H9 (cell line): ENCODE results near the gene LRRK2. TPM values are rescaled to one million over a fixed set of nuclear protein-coding genes. Genes with fewer than 3 reads are reported as not detected.

Source experiments
- DNase-seq: peaks from one replicate; pipeline ENCODE4 v3.0.0-alpha.2; 2017
- H2AFZ ChIP-seq: one replicate; pipeline ENCODE4 v1.6.1; 2013; ENCODE audit warnings: mild to moderate bottlenecking, low read length, control low read depth, moderate library complexity
- H2AK5ac ChIP-seq: 2 replicates; pipeline ENCODE4 v1.6.1; 2013; ENCODE audit warnings: low read length, control low read depth, mixed read lengths; ENCODE audit not compliant: insufficient read length
- H2BK120ac ChIP-seq: one replicate; pipeline ENCODE4 v1.6.1; 2013; ENCODE audit warnings: low read depth, mild to moderate bottlenecking, low read length, control low read depth, inconsistent platforms; ENCODE audit not compliant: poor library complexity, severe bottlenecking
- H2BK12ac ChIP-seq: 2 replicates; pipeline ENCODE4 v1.6.1; 2013; ENCODE audit warnings: low read length, control low read depth, mixed read lengths, low read depth; ENCODE audit not compliant: insufficient read length
- H2BK15ac ChIP-seq: 2 replicates; pipeline ENCODE4 v1.6.1; 2013; ENCODE audit warnings: low read depth, low read length, control low read depth
- H2BK20ac ChIP-seq: one replicate; pipeline ENCODE4 v1.6.1; 2013; ENCODE audit warnings: low read depth, mild to moderate bottlenecking, low read length, control low read depth, inconsistent platforms; ENCODE audit not compliant: poor library complexity, severe bottlenecking
- H2BK5ac ChIP-seq: 2 replicates; pipeline ENCODE4 v1.6.1; 2013; ENCODE audit warnings: low read length, control low read depth, mixed read lengths; ENCODE audit not compliant: insufficient read length
- H3K14ac ChIP-seq: 2 replicates; pipeline ENCODE4 v1.6.1; 2013; ENCODE audit warnings: low read length, control low read depth; ENCODE audit not compliant: insufficient read depth
- H3K18ac ChIP-seq: 2 replicates; pipeline ENCODE4 v1.6.1; 2013; ENCODE audit warnings: low read depth, mild to moderate bottlenecking, mixed read lengths, low read length, control low read depth; ENCODE audit not compliant: insufficient read length
- H3K23ac ChIP-seq: 2 replicates; pipeline ENCODE4 v1.6.1; 2013; ENCODE audit warnings: low read length, control low read depth, mixed read lengths, low read depth; ENCODE audit not compliant: insufficient read length
- H3K23me2 ChIP-seq: 2 replicates; pipeline ENCODE4 v1.6.1; 2013; ENCODE audit warnings: low read depth, mild to moderate bottlenecking, mixed read lengths, low read length, control low read depth; ENCODE audit not compliant: insufficient read length, poor library complexity, severe bottlenecking
- H3K27ac ChIP-seq: 2 replicates; pipeline ENCODE4 v1.5.1; 2013; ENCODE audit warnings: low read length, control low read depth, mixed read lengths, low read depth; ENCODE audit not compliant: insufficient read length
- H3K27me3 ChIP-seq: 2 replicates; pipeline ENCODE4 v1.6.1; 2013; ENCODE audit warnings: low read length, control low read depth, inconsistent platforms; ENCODE audit not compliant: insufficient read depth
- H3K4ac ChIP-seq: 2 replicates; pipeline ENCODE4 v1.6.1; 2013; ENCODE audit warnings: low read depth, mild to moderate bottlenecking, control low read depth, inconsistent platforms, low read length, moderate library complexity
- H3K4me1 ChIP-seq: 2 replicates; pipeline ENCODE4 v1.6.1; 2013; ENCODE audit warnings: low read length, control low read depth, inconsistent platforms; ENCODE audit not compliant: insufficient read depth
- H3K4me2 ChIP-seq: 2 replicates; pipeline ENCODE4 v1.6.1; 2013; ENCODE audit warnings: low read length, control low read depth, mixed read lengths; ENCODE audit not compliant: insufficient read length, insufficient read depth
- H3K56ac ChIP-seq: 2 replicates; pipeline ENCODE4 v1.6.1; 2013; ENCODE audit warnings: low read depth, mild to moderate bottlenecking, mixed read lengths, low read length, control low read depth; ENCODE audit not compliant: insufficient read length
- H3K79me1 ChIP-seq: 2 replicates; pipeline ENCODE4 v1.6.1; 2013; ENCODE audit warnings: low read depth, mild to moderate bottlenecking, moderate library complexity, low read length, control low read depth, inconsistent platforms; ENCODE audit not compliant: insufficient read depth, poor library complexity, severe bottlenecking
- H3K79me2 ChIP-seq: 2 replicates; pipeline ENCODE4 v1.6.1; 2013; ENCODE audit warnings: low read length, control low read depth, inconsistent platforms; ENCODE audit not compliant: insufficient read depth
- H3K9ac ChIP-seq: 2 replicates; pipeline ENCODE4 v1.6.1; 2013; ENCODE audit warnings: low read length, control low read depth, mixed read lengths; ENCODE audit not compliant: insufficient read length; ENCODE audit errors: extremely low read depth
- H3K9me3 ChIP-seq: one replicate; pipeline ENCODE4 v1.6.1; 2013; ENCODE audit warnings: low read depth, low read length, inconsistent platforms; ENCODE audit not compliant: control insufficient read depth
- H3T11ph ChIP-seq: one replicate; pipeline ENCODE4 v1.6.1; 2013; ENCODE audit warnings: mild to moderate bottlenecking, low read length, control low read depth, inconsistent platforms
- H4K20me1 ChIP-seq: one replicate; pipeline ENCODE4 v1.6.1; 2013; ENCODE audit not compliant: control insufficient read depth, insufficient read length, insufficient read depth
- H4K5ac ChIP-seq: 2 replicates; pipeline ENCODE4 v1.6.1; 2013; ENCODE audit warnings: low read depth, mild to moderate bottlenecking, mixed read lengths, low read length, control low read depth; ENCODE audit not compliant: insufficient read length
- H4K8ac ChIP-seq: replicated peaks from 2 replicates; pipeline ENCODE4 v1.6.1; 2013; ENCODE audit warnings: low read length, control low read depth, mixed read lengths, low read depth; ENCODE audit not compliant: insufficient read length
- H4K91ac ChIP-seq: 2 replicates; pipeline ENCODE4 v1.6.1; 2013; ENCODE audit warnings: low read depth, mild to moderate bottlenecking, moderate library complexity, mixed read lengths, low read length, control low read depth; ENCODE audit not compliant: insufficient read length
- H3K27ac Mint-ChIP-seq, 3 experiments: 2 replicates in 2 of 3; 3 replicates in 1 of 3; pipeline ENCODE4 v1.8.0; 2020 to 2021; ENCODE audit warnings: mixed read lengths in 3 of 3, mild to moderate bottlenecking in 1 of 3, moderate library complexity in 1 of 3
- H3K27me3 Mint-ChIP-seq: 2 replicates; pipeline ENCODE4 v1.8.0; 2021; ENCODE audit warnings: low read depth, mild to moderate bottlenecking, moderate library complexity, mixed read lengths
- H3K36me3 Mint-ChIP-seq, 3 experiments: 2 replicates in 2 of 3; 3 replicates in 1 of 3; pipeline ENCODE4 v1.8.0; 2020 to 2021; ENCODE audit warnings: low read depth in 3 of 3, mixed read lengths in 3 of 3; ENCODE audit not compliant: insufficient read depth in 1 of 3
- H3K4me1 Mint-ChIP-seq, 2 experiments: 2 replicates each; pipeline ENCODE4 v1.8.0; 2020; ENCODE audit warnings: mixed read lengths in 2 of 2
- H3K4me3 Mint-ChIP-seq, 2 experiments: 2 replicates in 1 of 2; 3 replicates in 1 of 2; pipeline ENCODE4 v1.8.0; 2020 to 2021; ENCODE audit warnings: mild to moderate bottlenecking in 2 of 2, mixed read lengths in 2 of 2, moderate library complexity in 1 of 2
- H3K9me3 Mint-ChIP-seq, 2 experiments: 2 replicates in 1 of 2; 3 replicates in 1 of 2; pipeline ENCODE4 v1.8.0; 2020; ENCODE audit warnings: mild to moderate bottlenecking in 2 of 2, mixed read lengths in 2 of 2, moderate library complexity in 1 of 2
- CTCF ChIP-seq: fragments of 200-600 bp; sonication (generic); conservative IDR thresholded peaks from 3 replicates; pipeline ENCODE4 v1.8.0; 2021; ENCODE audit warnings: antibody characterized with exemption, mild to moderate bottlenecking
- total RNA-seq: library from RNA; stranded (reverse); gene quantifications from 2 replicates; pipeline ENCODE4 v1.2.1, GENCODE V29; 2021

Gene LRRK2
- total RNA-seq, 1 experiment from 2014 or later = 0.17 TPM

GRCh38 chr12:40338621-40339020, 113.8 kb downstream of the LRRK2 start:
- H3K18ac ChIP-seq = no peak overlapping the region
- H3K9me3 ChIP-seq = no peaks in the 10 kb centered on the region
- H3K4me1 ChIP-seq = no peaks in the 10 kb centered on the region
- no peaks in the 10 kb centered on the region for H3K27me3 ChIP-seq
- no peak overlapping the region for H2BK12ac ChIP-seq
- TF ChIP-seq CTCF = no peak
- no peaks in the 10 kb centered on the region for H4K20me1 ChIP-seq
- H2BK20ac ChIP-seq = no peak overlapping the region
- Mint-ChIP-seq H3K9me3 (no peaks in the 10 kb centered on the region), H3K4me3 (no peak overlapping the region), H3K36me3 (no peaks in the 10 kb centered on the region), H3K27ac (no peak overlapping the region), H3K27me3 (no peaks in the 10 kb centered on the region), H3K4me1 (0 out of 4 replicates have a peak, but pooled peaks cover 0 to 2% of the 10 kb centered on the region in 2 experiments)
- no peak overlapping the region for H2BK120ac ChIP-seq
- no peak overlapping the region for H3K4ac ChIP-seq
- H3K56ac ChIP-seq = no peak overlapping the region
- no peak overlapping the region for H3K9ac ChIP-seq
- no peak overlapping the region for H3T11ph ChIP-seq
- H4K91ac ChIP-seq = no peak overlapping the region
- no peak overlapping the region for H2AFZ ChIP-seq
- no peak for DNase-seq
- no peak overlapping the region for H3K14ac ChIP-seq
- no peak overlapping the region for H3K4me2 ChIP-seq
- no peaks in the 10 kb centered on the region for H3K79me2 ChIP-seq
- no peak overlapping the region for H3K23ac ChIP-seq
- H4K8ac ChIP-seq = no peak overlapping the region
- no peaks in the 10 kb centered on the region for H3K23me2 ChIP-seq
- no peak overlapping the region for H2BK15ac ChIP-seq
- H3K79me1 ChIP-seq = no peaks in the 10 kb centered on the region
- H2AK5ac ChIP-seq = no peak overlapping the region
- H3K27ac ChIP-seq = no peak overlapping the region
- no peak overlapping the region for H2BK5ac ChIP-seq
- no peak overlapping the region for H4K5ac ChIP-seq
